A673 (cell line): Measurements from ENCODE around the gene MORN1. TPM values are rescaled to one million over a fixed set of nuclear protein-coding genes. Genes with fewer than 3 reads are reported as not detected.

Experiments used
- BruUV-seq: library from RNA; stranded (reverse); fragments of 400-500 nt; replicated peaks from 2 replicates; lab custom pipeline; 2021; lab: Mats Ljungman, UMichigan
- CTCF ChIA-PET: fragments of 300-600 bp; sonication (Branson Sonifier 250); formaldehyde crosslinking; loops from one replicate; lab custom pipeline; 2022; ENCODE audit warnings: antibody characterized with exemption; lab: Charles Lee
- POLR2A ChIA-PET: fragments of 300-600 bp; sonication (Branson Sonifier 250); formaldehyde crosslinking; loops from one replicate; lab custom pipeline; 2022; ENCODE audit warnings: antibody characterized with exemption; ENCODE audit not compliant: low non-redundant PET; lab: Charles Lee
- DNase-seq: peaks from one replicate; pipeline ENCODE4 v3.0.0-alpha.2; 2015; ENCODE audit warnings: low spot score
- H3K27ac ChIP-seq: fragments of 200-600 bp; sonication (generic); 2 replicates; pipeline ENCODE4 v1.5.1; 2016; ENCODE audit warnings: mixed run types, low read depth, mild to moderate bottlenecking, mixed read lengths, antibody characterized with exemption, low read length; ENCODE audit not compliant: poor library complexity, severe bottlenecking
- H3K27me3 ChIP-seq: fragments of 200-600 bp; sonication (generic); replicated peaks from 2 replicates; pipeline ENCODE4 v1.6.1; 2017; ENCODE audit warnings: mixed run types, low read depth, mild to moderate bottlenecking, mixed read lengths, antibody characterized with exemption, low read length; ENCODE audit not compliant: insufficient read depth, poor library complexity
- H3K36me3 ChIP-seq: fragments of 200-600 bp; sonication (generic); 2 replicates; pipeline ENCODE4 v1.6.1; 2016; ENCODE audit warnings: mixed run types, mild to moderate bottlenecking, mixed read lengths, antibody characterized with exemption, low read length; ENCODE audit not compliant: insufficient read depth, poor library complexity, severe bottlenecking
- H3K4me1 ChIP-seq: fragments of 200-600 bp; sonication (generic); 2 replicates; pipeline ENCODE4 v1.6.1; 2017; ENCODE audit warnings: mixed run types, mild to moderate bottlenecking, mixed read lengths, antibody characterized with exemption, low read length; ENCODE audit not compliant: insufficient read depth, poor library complexity, severe bottlenecking
- H3K4me3 ChIP-seq: fragments of 200-600 bp; sonication (generic); 2 replicates; pipeline ENCODE4 v1.5.1; 2016; ENCODE audit warnings: low read depth, mixed run types, mild to moderate bottlenecking, mixed read lengths, low read length; ENCODE audit not compliant: poor library complexity, severe bottlenecking
- H3K9me3 ChIP-seq: fragments of 200-600 bp; sonication (generic); 2 replicates; pipeline ENCODE4 v1.6.1; 2016; ENCODE audit warnings: mixed run types, low read depth, mild to moderate bottlenecking, mixed read lengths, antibody characterized with exemption, low read length; ENCODE audit not compliant: poor library complexity, severe bottlenecking
- EZH2 ChIP-seq: fragments of 200-600 bp; sonication (generic); IDR thresholded peaks from 2 replicates; pipeline ENCODE4 v1.6.1; 2017; ENCODE audit warnings: borderline replicate concordance, low read depth, mild to moderate bottlenecking, mixed read lengths, antibody characterized with exemption, low read length; ENCODE audit not compliant: poor library complexity, severe bottlenecking
- intact Hi-C: fragments of 100-400 bp; cut with micrococcal nuclease; formaldehyde crosslinking; loops from one replicate; pipeline ENCODE4 v1.10.0; 2022; ENCODE audit not compliant: unreplicated experiment
- total RNA-seq: library from RNA; stranded (reverse); gene quantifications from 2 replicates; pipeline ENCODE4 v1.2.3, GENCODE V29; 2021
- TF ChIP-seq, protein P1 (sequence below): fragments of 300-800, 200-600 bp; sonication (generic); conservative IDR thresholded peaks from 2 replicates; pipeline ENCODE4 v1.5.1; 2017; ENCODE audit warnings: low read depth, mild to moderate bottlenecking, antibody characterized with exemption, low read length, moderate library complexity, mixed read lengths

The MORN1 gene
- total RNA-seq, 1 experiment from 2014 or later: 24.7 TPM

DNA sequence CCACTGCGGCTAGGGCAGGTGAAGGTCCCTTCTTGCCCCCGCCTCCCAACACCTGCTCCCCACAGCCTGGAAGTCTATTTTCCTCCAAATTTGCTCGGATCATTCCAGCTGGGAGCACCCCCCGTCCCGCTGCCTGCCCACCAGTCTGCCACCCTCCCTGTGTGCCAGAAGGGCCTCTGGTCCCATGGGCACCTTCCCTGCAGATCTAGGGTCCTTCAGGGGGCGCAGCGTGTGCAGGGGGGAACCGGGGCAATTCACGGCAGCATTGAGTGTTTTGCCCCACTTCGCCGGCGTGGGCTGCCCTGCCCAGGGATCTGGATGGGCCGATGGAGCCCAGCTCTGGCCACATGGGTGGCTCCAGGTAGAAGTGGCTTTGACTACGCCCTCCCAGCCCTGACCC lies 47.3 kb upstream of the MORN1 start:
- intact Hi-C loops: no loop called here
- Histone ChIP-seq H3K27me3 (peaks cover 48% of the 10 kb centered on the region), H3K27ac (no peak overlapping the region)

DNA sequence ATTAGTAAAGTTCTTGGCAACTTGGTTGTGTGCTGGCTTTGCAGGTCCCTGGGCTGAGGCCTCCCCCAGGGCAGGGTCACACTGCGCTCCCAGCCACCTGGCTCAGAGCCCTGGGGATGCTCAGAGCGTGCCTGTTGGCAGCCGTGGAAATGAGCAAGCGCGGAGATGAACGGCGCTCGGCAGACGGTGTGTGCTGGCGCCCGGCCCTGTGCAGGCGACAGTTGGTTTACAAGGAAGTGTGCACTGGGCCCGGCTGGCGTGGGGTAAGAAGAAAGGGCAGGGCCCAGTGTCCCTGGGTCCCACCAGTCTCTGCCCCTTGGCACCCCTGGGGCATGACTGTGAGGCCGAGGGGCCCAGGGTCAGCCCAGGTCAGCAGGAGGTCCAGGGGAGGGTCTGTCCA lies 46.7 kb upstream of the MORN1 start:
- no peaks in the 10 kb centered on the region for H3K36me3 ChIP-seq
- CTCF ChIA-PET: no interaction called here
- POLR2A ChIA-PET: no interaction called here
- no peak for DNase-seq
- peaks cover 2% of the 10 kb centered on the region for H3K4me1 ChIP-seq
- H3K27ac ChIP-seq: no peak overlapping the region
- H3K4me3 ChIP-seq: no peak overlapping the region
- H3K9me3 ChIP-seq: no peaks in the 10 kb centered on the region
- intact Hi-C loops: no loop called here
- peaks cover 51% of the 10 kb centered on the region for H3K27me3 ChIP-seq
- BruUV-seq: no TSS peak
- TF ChIP-seq EZH2: no peak
- TF ChIP-seq, protein P1, sequence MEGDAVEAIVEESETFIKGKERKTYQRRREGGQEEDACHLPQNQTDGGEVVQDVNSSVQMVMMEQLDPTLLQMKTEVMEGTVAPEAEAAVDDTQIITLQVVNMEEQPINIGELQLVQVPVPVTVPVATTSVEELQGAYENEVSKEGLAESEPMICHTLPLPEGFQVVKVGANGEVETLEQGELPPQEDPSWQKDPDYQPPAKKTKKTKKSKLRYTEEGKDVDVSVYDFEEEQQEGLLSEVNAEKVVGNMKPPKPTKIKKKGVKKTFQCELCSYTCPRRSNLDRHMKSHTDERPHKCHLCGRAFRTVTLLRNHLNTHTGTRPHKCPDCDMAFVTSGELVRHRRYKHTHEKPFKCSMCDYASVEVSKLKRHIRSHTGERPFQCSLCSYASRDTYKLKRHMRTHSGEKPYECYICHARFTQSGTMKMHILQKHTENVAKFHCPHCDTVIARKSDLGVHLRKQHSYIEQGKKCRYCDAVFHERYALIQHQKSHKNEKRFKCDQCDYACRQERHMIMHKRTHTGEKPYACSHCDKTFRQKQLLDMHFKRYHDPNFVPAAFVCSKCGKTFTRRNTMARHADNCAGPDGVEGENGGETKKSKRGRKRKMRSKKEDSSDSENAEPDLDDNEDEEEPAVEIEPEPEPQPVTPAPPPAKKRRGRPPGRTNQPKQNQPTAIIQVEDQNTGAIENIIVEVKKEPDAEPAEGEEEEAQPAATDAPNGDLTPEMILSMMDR: no peak

More for the DNA sequence above, 47.3 kb upstream of the MORN1 start:
- no peak for DNase-seq
- no TSS peak for BruUV-seq
- H3K9me3 ChIP-seq: no peaks in the 10 kb centered on the region
- no peak for TF ChIP-seq EZH2
- TF ChIP-seq, protein P1: no peak
- peaks cover 4% of the 10 kb centered on the region for H3K4me1 ChIP-seq
- no peak overlapping the region for H3K4me3 ChIP-seq
- ChIA-PET CTCF (no interaction called here), POLR2A (no interaction called here)
- no peaks in the 10 kb centered on the region for H3K36me3 ChIP-seq

DNA sequence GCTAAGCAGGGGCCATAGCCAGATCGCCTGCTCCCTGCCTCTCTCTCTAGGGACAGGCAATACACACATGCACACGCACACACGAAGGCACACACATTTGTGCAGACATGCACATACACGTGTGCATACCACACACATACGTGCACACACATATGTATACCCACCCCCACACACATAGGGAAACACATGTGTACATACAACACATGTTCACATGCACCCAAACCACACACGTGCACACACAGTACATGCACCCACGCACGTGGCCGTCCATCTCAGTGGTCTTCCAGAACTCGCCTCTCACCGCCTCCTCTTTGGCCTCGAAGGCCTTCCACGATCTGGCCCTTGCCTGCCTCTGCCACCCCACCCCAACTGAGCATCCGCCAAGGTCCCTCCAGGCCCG lies 46.3 kb upstream of the MORN1 start:
- BruUV-seq: no TSS peak
- ChIA-PET CTCF (no interaction called here), POLR2A (no interaction called here)
- TF ChIP-seq EZH2: no peak
- TF ChIP-seq, protein P1: no peak
- intact Hi-C loops: no loop called here
- H3K4me1 ChIP-seq: no peaks in the 10 kb centered on the region
- H3K36me3 ChIP-seq: no peaks in the 10 kb centered on the region
- no peak overlapping the region for H3K4me3 ChIP-seq
- no peak overlapping the region for H3K27ac ChIP-seq
- H3K9me3 ChIP-seq: no peaks in the 10 kb centered on the region
- H3K27me3 ChIP-seq: peaks cover 51% of the 10 kb centered on the region
- no peak for DNase-seq
